ENCODE results near the gene RBPJL. TPM values are rescaled to one million over a fixed set of nuclear protein-coding genes. Genes with fewer than 3 reads are reported as not detected.

Gene RBPJL
- polyA plus RNA-seq, 2 of the 4 experiments (the other 2 are of a cell fraction): not detected

DNA sequence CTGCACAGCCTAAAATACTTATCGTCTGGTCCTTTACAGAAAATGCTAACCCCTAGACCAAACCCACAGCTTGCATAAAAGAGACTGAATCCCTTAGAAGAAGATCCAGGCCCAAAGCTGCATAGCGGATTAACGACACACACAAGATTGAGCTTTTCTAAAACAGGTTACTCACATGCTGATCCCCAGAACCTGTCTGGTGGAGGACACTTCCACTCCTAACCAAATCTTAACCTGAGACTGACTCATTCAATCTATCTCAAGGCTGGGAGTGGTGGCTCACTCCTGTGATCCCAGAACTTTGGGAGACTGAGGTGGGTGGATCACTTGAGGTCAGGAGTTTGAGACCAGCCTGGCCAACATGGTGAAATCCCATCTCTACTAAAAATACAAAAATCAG is 49.5 kb upstream of the RBPJL start:
- POLR2A ChIA-PET: no interaction called here
- ATAC-seq (no peak), DNase-seq (ENCODE audit: low read depth in 1 of 2, low spot score in 1 of 2) (no peak), FAIRE-seq (no peak)
- Histone ChIP-seq H3K4me2 (no peak overlapping the region), H3K27ac (no peak overlapping the region), H3K9me3 (no peaks in the 10 kb centered on the region), H3K4me3 (no peak overlapping the region), H3K4me1 (peaks cover 23% of the 10 kb centered on the region)
- TF ChIP-seq PBX3 (IDR thresholded peaks at IDR 0.05): no peak
- TF ChIP-seq EHF (CRISPR knock-in tag; IDR thresholded peaks at IDR 0.05): no peak
- no peak for TF ChIP-seq POLR2A (IDR thresholded peaks at IDR 0.05; ENCODE audit: low read length)
- TF ChIP-seq, protein P1, sequence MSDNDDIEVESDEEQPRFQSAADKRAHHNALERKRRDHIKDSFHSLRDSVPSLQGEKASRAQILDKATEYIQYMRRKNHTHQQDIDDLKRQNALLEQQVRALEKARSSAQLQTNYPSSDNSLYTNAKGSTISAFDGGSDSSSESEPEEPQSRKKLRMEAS (IDR thresholded peaks at IDR 0.05): no peak
- no peak for TF ChIP-seq EP300 (IDR thresholded peaks at IDR 0.05)
- TF ChIP-seq, protein P2, sequence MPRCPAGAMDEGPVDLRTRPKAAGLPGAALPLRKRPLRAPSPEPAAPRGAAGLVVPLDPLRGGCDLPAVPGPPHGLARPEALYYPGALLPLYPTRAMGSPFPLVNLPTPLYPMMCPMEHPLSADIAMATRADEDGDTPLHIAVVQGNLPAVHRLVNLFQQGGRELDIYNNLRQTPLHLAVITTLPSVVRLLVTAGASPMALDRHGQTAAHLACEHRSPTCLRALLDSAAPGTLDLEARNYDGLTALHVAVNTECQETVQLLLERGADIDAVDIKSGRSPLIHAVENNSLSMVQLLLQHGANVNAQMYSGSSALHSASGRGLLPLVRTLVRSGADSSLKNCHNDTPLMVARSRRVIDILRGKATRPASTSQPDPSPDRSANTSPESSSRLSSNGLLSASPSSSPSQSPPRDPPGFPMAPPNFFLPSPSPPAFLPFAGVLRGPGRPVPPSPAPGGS (IDR thresholded peaks at IDR 0.05): no peak
- TF ChIP-seq FOSB (CRISPR knock-in tag; IDR thresholded peaks at IDR 0.05): no peak
- no peak for TF ChIP-seq EHMT2 (IDR thresholded peaks at IDR 0.05; ENCODE audit: low read depth)
- no peak for TF ChIP-seq CHD2 (IDR thresholded peaks at IDR 0.05; ENCODE audit: low read length, partially characterized antibody)
- TF ChIP-seq MAFK (IDR thresholded peaks at IDR 0.05; ENCODE audit: partially characterized antibody): no peak
- no peak for TF ChIP-seq KDM1A (IDR thresholded peaks at IDR 0.05; ENCODE audit: low read depth)
- no peak for TF ChIP-seq ATOH8 (CRISPR knock-in tag; IDR thresholded peaks at IDR 0.05; ENCODE audit: low read depth)
- no peak for TF ChIP-seq SMC3 (IDR thresholded peaks at IDR 0.05)
- TF ChIP-seq CHD4 (IDR thresholded peaks at IDR 0.05; ENCODE audit: borderline replicate concordance): no peak
- TF ChIP-seq HOXB13 (CRISPR knock-in tag; IDR thresholded peaks at IDR 0.05; ENCODE audit: low read depth): no peak
- no peak for TF ChIP-seq TFCP2L1 (CRISPR knock-in tag; IDR thresholded peaks at IDR 0.05)
- CTCF ChIA-PET: interaction anchor here (2.8 kb wide), 1 partner anchor 34 kb away, joined by 12 read pairs; no protein-coding TSS in a partner anchor
- 83% methylated on average over 3 of the region's 3 CpGs for WGBS (ENCODE audit: missing lambda C conversion rate)

DNA sequence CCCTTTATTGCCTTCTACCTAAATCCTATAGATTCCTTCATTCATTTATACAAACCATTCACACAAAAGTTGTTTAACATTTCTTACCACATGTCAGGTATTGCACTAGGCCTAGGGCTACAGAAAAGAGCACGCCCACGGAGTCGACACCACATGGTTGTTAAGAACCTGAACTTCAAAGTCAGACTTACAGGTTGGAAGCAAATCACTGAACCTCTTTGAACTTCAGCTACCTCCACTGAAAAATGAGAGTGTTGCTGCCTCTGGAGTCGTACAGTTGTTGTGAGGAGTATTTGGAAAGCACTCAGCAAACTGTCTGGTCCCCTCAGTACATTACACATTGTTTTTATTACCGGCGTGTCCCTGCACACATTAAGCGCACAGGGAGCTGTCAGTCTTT is 48.9 kb upstream of the RBPJL start:
- H3K4me3 ChIP-seq: no peak overlapping the region
- WGBS (ENCODE audit: missing lambda C conversion rate): 73% methylated on average over 7 of the region's 7 CpGs
- peaks cover 23% of the 10 kb centered on the region for H3K4me1 ChIP-seq
- ChIA-PET CTCF (interaction anchor here (2.8 kb wide), 1 partner anchor 33 kb away, joined by 12 read pairs; no protein-coding TSS in a partner anchor), POLR2A (no interaction called here)
- FAIRE-seq (no peak), DNase-seq (ENCODE audit: low read depth in 1 of 2, low spot score in 1 of 2) (no peak), ATAC-seq (no peak)
- H3K4me2 ChIP-seq: no peak overlapping the region
- no peaks in the 10 kb centered on the region for H3K9me3 ChIP-seq
- H3K27ac ChIP-seq: no peak overlapping the region
- no peak for TF ChIP-seq FOXS1 (CRISPR knock-in tag; IDR thresholded peaks at IDR 0.05)
- TF ChIP-seq EP300 (IDR thresholded peaks at IDR 0.05): no peak
- TF ChIP-seq, protein P2 (IDR thresholded peaks at IDR 0.05): no peak
- TF ChIP-seq NPAS2 (CRISPR knock-in tag; IDR thresholded peaks at IDR 0.05; ENCODE audit: borderline replicate concordance): no peak
- TF ChIP-seq JUN (IDR thresholded peaks at IDR 0.05): no peak
- no peak for TF ChIP-seq ZSCAN20 (CRISPR knock-in tag; IDR thresholded peaks at IDR 0.05)
- TF ChIP-seq KDM1A (IDR thresholded peaks at IDR 0.05; ENCODE audit: low read depth): no peak

- WGBS (ENCODE audit: missing lambda C conversion rate): 65% methylated on average over 3 of the region's 3 CpGs
- Histone ChIP-seq H3K4me1 (peaks cover 23% of the 10 kb centered on the region), H3K9me3 (no peaks in the 10 kb centered on the region), H3K4me3 (no peak overlapping the region), H3K4me2 (no peak overlapping the region), H3K27ac (no peak overlapping the region)
- POLR2A ChIA-PET: no interaction called here
- CTCF ChIA-PET: no interaction called here
- FAIRE-seq: no peak
- no peak for DNase-seq (ENCODE audit: low read depth in 1 of 2, low spot score in 1 of 2)
- no peak for ATAC-seq
- TF ChIP-seq MAFK (IDR thresholded peaks at IDR 0.05; ENCODE audit: partially characterized antibody) (no peak), RNF2 (IDR thresholded peaks at IDR 0.05; ENCODE audit: borderline replicate concordance, low read depth) (no peak), HOXA7 (CRISPR knock-in tag; IDR thresholded peaks at IDR 0.05) (no peak), ZC3H11A (IDR thresholded peaks at IDR 0.05) (no peak), JUNB (IDR thresholded peaks at IDR 0.05) (no peak), RCOR1 (IDR thresholded peaks at IDR 0.05; ENCODE audit: low read depth, low read length) (no peak), E2F6 (IDR thresholded peaks at IDR 0.05; ENCODE audit: borderline replicate concordance, low read depth) (no peak), CHD4 (IDR thresholded peaks at IDR 0.05; ENCODE audit: borderline replicate concordance) (no peak), PBX3 (IDR thresholded peaks at IDR 0.05) (no peak), SREBF2 (IDR thresholded peaks at IDR 0.05) (no peak)
- TF ChIP-seq, protein P3, sequence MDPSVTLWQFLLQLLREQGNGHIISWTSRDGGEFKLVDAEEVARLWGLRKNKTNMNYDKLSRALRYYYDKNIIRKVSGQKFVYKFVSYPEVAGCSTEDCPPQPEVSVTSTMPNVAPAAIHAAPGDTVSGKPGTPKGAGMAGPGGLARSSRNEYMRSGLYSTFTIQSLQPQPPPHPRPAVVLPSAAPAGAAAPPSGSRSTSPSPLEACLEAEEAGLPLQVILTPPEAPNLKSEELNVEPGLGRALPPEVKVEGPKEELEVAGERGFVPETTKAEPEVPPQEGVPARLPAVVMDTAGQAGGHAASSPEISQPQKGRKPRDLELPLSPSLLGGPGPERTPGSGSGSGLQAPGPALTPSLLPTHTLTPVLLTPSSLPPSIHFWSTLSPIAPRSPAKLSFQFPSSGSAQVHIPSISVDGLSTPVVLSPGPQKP (IDR thresholded peaks at IDR 0.05; ENCODE audit: low read depth, low read length): no peak
These were observed 48.4 kb upstream of the RBPJL start for GRCh38 chr20:45258259-45258658.
